Esophagus (tissue), 2 donors: ENCODE measurements around the gene C22orf42. TPM values are rescaled to one million over a fixed set of nuclear protein-coding genes. Genes with fewer than 3 reads are reported as not detected.
"Not testable (repeated sequence)": the region's sequence is repeated elsewhere in the genome, so short reads cannot be mapped to it uniquely, and the experiment has no call there.

Experiments used
- H3K27ac ChIP-seq, 2 donors: one replicate each; pipeline ENCODE4 v1.5.1; 2013; ENCODE audit warnings: low read depth in 2 of 2, mild to moderate bottlenecking in 2 of 2, inconsistent platforms in 1 of 2, low read length in 1 of 2, moderate library complexity in 1 of 2
- H3K27me3 ChIP-seq, 2 donors: one replicate each; pipeline ENCODE4 v1.6.1; 2013; ENCODE audit warnings: low read length in 2 of 2, control low read depth in 1 of 2, mild to moderate bottlenecking in 1 of 2; ENCODE audit not compliant: insufficient read depth in 2 of 2, control insufficient read depth in 1 of 2
- H3K36me3 ChIP-seq, 2 donors: one replicate each; pipeline ENCODE4 v1.6.1; 2013; ENCODE audit warnings: low read length in 1 of 2; ENCODE audit not compliant: control insufficient read depth in 2 of 2, insufficient read depth in 2 of 2
- H3K4me1 ChIP-seq, 2 donors: one replicate each; pipeline ENCODE4 v1.6.1; 2013; ENCODE audit warnings: low read length in 1 of 2; ENCODE audit not compliant: control insufficient read depth in 2 of 2, insufficient read depth in 2 of 2
- H3K4me3 ChIP-seq, 2 donors: one replicate each; pipeline ENCODE4 v1.5.1; 2013; ENCODE audit warnings: low read length in 2 of 2, mild to moderate bottlenecking in 2 of 2, low read depth in 1 of 2, moderate library complexity in 1 of 2
- H3K9me3 ChIP-seq, 2 donors: one replicate each; pipeline ENCODE4 v1.6.1; 2013; ENCODE audit warnings: mild to moderate bottlenecking in 2 of 2, low read depth in 1 of 2, low read length in 1 of 2, moderate library complexity in 1 of 2; ENCODE audit not compliant: control insufficient read depth in 2 of 2, insufficient read depth in 1 of 2
- WGBS, 2 donors: extraction: QIAGEN DNeasy Blood & Tissue Kit; methylation state at CpG; one replicate each; pipeline ENCODE4 v1.1.7; 2013; 5-methylcytosine and 5-hydroxymethylcytosine counted together
- polyA plus RNA-seq, 2 donors: library from polyadenylated mRNA; stranded (reverse); fragments of 200-250 nt; gene quantifications; one replicate each; pipeline ENCODE4 v1.2.3, GENCODE V29; 2013
- donor health status: healthy with polysubstance abuse.
- donor health status: Bipolar disorder and iron deficiency.

Gene C22orf42
- polyA plus RNA-seq, 2 donors, result not detected

- peaks cover 0 to 3% of the 10 kb centered on the region in 2 donors for H3K9me3 ChIP-seq
- 23 to 51% methylated on average over 53 of the region's 53 CpGs for WGBS, 2 donors
- no peak overlapping the region for H3K27ac ChIP-seq
- no peak overlapping the region for H3K4me3 ChIP-seq
- peaks cover 0 to 1% of the 10 kb centered on the region in 2 donors for H3K4me1 ChIP-seq
- peaks cover 4% of the 10 kb centered on the region in 2 donors for H3K27me3 ChIP-seq
- H3K36me3 ChIP-seq, result no peaks in the 10 kb centered on the region
Observed at GRCh38 chr22:32203181-32204039, 44.3 kb upstream of the C22orf42 start.

- no peak overlapping the region for H3K27ac ChIP-seq
- peaks cover 0 to 3% of the 10 kb centered on the region in 2 donors for H3K9me3 ChIP-seq
- 4 to 21% methylated on average over 22 to 29 of the region's 29 CpGs for WGBS, 2 donors
- no peaks in the 10 kb centered on the region for H3K36me3 ChIP-seq
- peaks cover 4% of the 10 kb centered on the region in 2 donors for H3K27me3 ChIP-seq
- H3K4me3 ChIP-seq, result no peak overlapping the region
- H3K4me1 ChIP-seq, result peaks cover 0 to 1% of the 10 kb centered on the region in 2 donors
Observed at GRCh38 chr22:32202539-32203180, 43.6 kb upstream of the C22orf42 start.

DNA sequence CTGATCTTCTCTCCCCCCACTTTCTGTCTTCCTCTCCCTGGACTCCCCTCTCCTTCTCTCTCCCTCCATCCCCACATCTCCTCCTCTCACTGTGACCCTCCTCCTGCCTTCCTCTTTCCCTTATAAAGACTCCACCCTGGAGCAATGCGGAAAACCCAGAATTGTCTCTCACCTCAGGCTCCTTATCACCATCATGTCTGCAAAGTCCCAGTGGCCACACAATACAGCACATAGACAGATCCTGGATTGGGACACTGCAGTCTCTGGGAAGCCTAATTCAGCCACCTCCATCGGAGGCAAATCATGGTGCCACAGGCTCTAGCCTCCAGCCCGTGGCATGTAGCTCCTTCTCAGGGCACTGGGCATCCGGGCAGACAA lies 43.0 kb upstream of the C22orf42 start:
- Histone ChIP-seq H3K4me3 (no peak overlapping the region), H3K27me3 (peaks cover 4% of the 10 kb centered on the region in 2 donors), H3K9me3 (peaks cover 0 to 3% of the 10 kb centered on the region in 2 donors), H3K27ac (no peak overlapping the region), H3K36me3 (no peaks in the 10 kb centered on the region), H3K4me1 (peaks cover 0 to 1% of the 10 kb centered on the region in 2 donors)
- WGBS, 2 donors, result 24 to 35% methylated on average over 4 of the region's 4 CpGs

GRCh38 chr22:32200752-32201151 lies 41.6 kb upstream of the C22orf42 start:
- H3K4me3 ChIP-seq, result no peak overlapping the region
- H3K4me1 ChIP-seq, result peaks cover 0 to 1% of the 10 kb centered on the region in 2 donors
- peaks cover 4% of the 10 kb centered on the region in 2 donors for H3K27me3 ChIP-seq
- WGBS, 2 donors, result 66 to 69% methylated on average over 10 of the region's 10 CpGs
- peaks cover 0 to 3% of the 10 kb centered on the region in 2 donors for H3K9me3 ChIP-seq
- H3K27ac ChIP-seq, result no peak overlapping the region
- H3K36me3 ChIP-seq, result no peaks in the 10 kb centered on the region

- Histone ChIP-seq H3K36me3 (no peaks in the 10 kb centered on the region), H3K27me3 (peaks cover 4% of the 10 kb centered on the region in 2 donors), H3K27ac (no peak overlapping the region), H3K4me1 (peaks cover 0 to 1% of the 10 kb centered on the region in 2 donors), H3K9me3 (peaks cover 0 to 3% of the 10 kb centered on the region in 2 donors), H3K4me3 (no peak overlapping the region)
- WGBS, 2 donors, result 82 to 83% methylated on average over 7 of the region's 7 CpGs
Observed at GRCh38 chr22:32199961-32200360, 40.9 kb upstream of the C22orf42 start.

- Histone ChIP-seq H3K27ac (no peak overlapping the region), H3K4me3 (no peak overlapping the region), H3K4me1 (no peaks in the 10 kb centered on the region), H3K36me3 (no peaks in the 10 kb centered on the region), H3K27me3 (peaks cover 4% of the 10 kb centered on the region in 2 donors), H3K9me3 (peaks cover 0 to 3% of the 10 kb centered on the region in 2 donors)
- 91 to 92% methylated on average over 6 of the region's 6 CpGs for WGBS, 2 donors
Observed at GRCh38 chr22:32199341-32199740, 40.2 kb upstream of the C22orf42 start.

- WGBS, 2 donors, result 76 to 88% methylated on average over 5 of the region's 5 CpGs
Observed at GRCh38 chr22:32197553-32198226, 38.6 kb upstream of the C22orf42 start.

GRCh38 chr22:32195900-32196299 lies 36.8 kb upstream of the C22orf42 start:
- H3K4me3 ChIP-seq, H3K36me3 ChIP-seq, H3K9me3 ChIP-seq, H3K4me1 ChIP-seq, H3K27me3 ChIP-seq, H3K27ac ChIP-seq: not testable (repeated sequence)
- 63% methylated on average over 3 of the region's 3 CpGs for WGBS, 2 donors

More at GRCh38 chr22:32197553-32198226, 38.6 kb upstream of the C22orf42 start:
- not testable (repeated sequence) for H3K4me3 ChIP-seq, H3K27ac ChIP-seq, H3K27me3 ChIP-seq, H3K4me1 ChIP-seq, H3K9me3 ChIP-seq, H3K36me3 ChIP-seq

DNA sequence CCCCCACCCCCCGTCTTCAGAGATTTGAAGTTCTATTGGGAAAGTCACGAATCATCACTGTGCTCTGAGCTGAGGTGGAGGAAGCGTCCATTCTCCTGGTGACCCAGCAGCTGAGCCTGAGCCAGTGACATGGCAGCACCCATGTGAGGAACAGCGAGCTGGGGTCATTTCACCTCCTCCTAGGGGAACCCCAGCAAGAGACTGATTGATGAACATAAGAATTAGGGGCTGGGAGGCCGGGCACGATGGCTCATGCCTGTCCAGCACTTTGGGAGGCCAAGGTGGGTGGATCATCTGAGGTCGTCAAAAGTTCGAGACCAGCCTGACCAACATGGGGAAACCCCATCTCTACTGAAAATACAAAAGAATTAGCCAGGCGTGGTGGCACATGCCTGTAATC lies 34.2 kb upstream of the C22orf42 start:
- not testable (repeated sequence) for H3K36me3 ChIP-seq, H3K9me3 ChIP-seq, H3K27ac ChIP-seq, H3K27me3 ChIP-seq, H3K4me1 ChIP-seq, H3K4me3 ChIP-seq
- WGBS, 2 donors, result 76 to 81% methylated on average over 9 of the region's 9 CpGs
